Ovary (tissue), 3 donors: ENCODE results near the gene ARRB2.

ENCODE experiments used
- EP300 ChIP-seq: sonication (generic); formaldehyde crosslinking; IDR thresholded peaks from one replicate; pipeline ENCODE4 v1.6.1; 2017; ENCODE audit warnings: antibody characterized with exemption
- TF ChIP-seq, protein P1 (sequence below), 3 donors: fragments of 450-650 bp in 2 of 3; fragments of 200-600 bp in 1 of 3; IDR thresholded peaks; one replicate each; pipeline versions ENCODE4 v1.5.1 to v1.8.0; 2016 to 2022; ENCODE audit warnings: antibody characterized with exemption in 3 of 3, mild to moderate bottlenecking in 1 of 3
- donor health status: DM: no; HTN: no; CAD: no.

GRCh38 chr17:4739122-4740024 is 28.9 kb downstream of the ARRB2 start, which contains the start of the genes CXCL16 and ZMYND15:
- TF ChIP-seq, protein P1, sequence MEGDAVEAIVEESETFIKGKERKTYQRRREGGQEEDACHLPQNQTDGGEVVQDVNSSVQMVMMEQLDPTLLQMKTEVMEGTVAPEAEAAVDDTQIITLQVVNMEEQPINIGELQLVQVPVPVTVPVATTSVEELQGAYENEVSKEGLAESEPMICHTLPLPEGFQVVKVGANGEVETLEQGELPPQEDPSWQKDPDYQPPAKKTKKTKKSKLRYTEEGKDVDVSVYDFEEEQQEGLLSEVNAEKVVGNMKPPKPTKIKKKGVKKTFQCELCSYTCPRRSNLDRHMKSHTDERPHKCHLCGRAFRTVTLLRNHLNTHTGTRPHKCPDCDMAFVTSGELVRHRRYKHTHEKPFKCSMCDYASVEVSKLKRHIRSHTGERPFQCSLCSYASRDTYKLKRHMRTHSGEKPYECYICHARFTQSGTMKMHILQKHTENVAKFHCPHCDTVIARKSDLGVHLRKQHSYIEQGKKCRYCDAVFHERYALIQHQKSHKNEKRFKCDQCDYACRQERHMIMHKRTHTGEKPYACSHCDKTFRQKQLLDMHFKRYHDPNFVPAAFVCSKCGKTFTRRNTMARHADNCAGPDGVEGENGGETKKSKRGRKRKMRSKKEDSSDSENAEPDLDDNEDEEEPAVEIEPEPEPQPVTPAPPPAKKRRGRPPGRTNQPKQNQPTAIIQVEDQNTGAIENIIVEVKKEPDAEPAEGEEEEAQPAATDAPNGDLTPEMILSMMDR (IDR thresholded peaks at IDR 0.05) = no peak
- TF ChIP-seq EP300 = no peak
